HFFc6 (cell line): ENCODE results near the gene NAGS. TPM values are rescaled to one million over a fixed set of nuclear protein-coding genes. Genes with fewer than 3 reads are reported as not detected.

Source experiments
- total RNA-seq, 6 experiments: library from RNA; stranded (reverse); fragmentation: NEBNext Ultra II Directional; extraction: Animal tissue kit (Norgen Biotek cat#: 25700); gene quantifications; 2 replicates in 1 of 6; 3 replicates in 5 of 6; pipeline ENCODE4 v1.2.3, GENCODE V29; 2021

The NAGS gene
- total RNA-seq, 6 experiments from 2014 or later, result 0.63 to 1.1 (median 0.91) TPM

Other genes starting within 250 kb of the NAGS start
- not detected for gene SOST, start 245.8 kb upstream of the NAGS start, total RNA-seq
- gene DUSP3, start 225.6 kb upstream of the NAGS start, total RNA-seq, result 10 to 100 TPM; 34.3 to 47.2 (median 38.3) TPM
- gene CFAP97D1, start 224.2 kb upstream of the NAGS start, total RNA-seq, result not detected
- 1 to 10 TPM; 5.5 to 6.9 (median 5.9) TPM for gene MPP3, start 171.5 kb upstream of the NAGS start, total RNA-seq
- not detected for gene CD300LG, start 157.4 kb upstream of the NAGS start, total RNA-seq
- gene MPP2, start 97.1 kb upstream of the NAGS start, total RNA-seq, result 1 to 10 TPM in 3 of 6 experiments, under 1 TPM in 3; 0.62 to 1.3 (median 1.0) TPM
- gene PPY, start 62.1 kb upstream of the NAGS start, total RNA-seq, result not detected
- under 1 TPM in 1 of 6 experiments, not detected in 5; 0.43 TPM for gene PYY, start 50.7 kb upstream of the NAGS start, total RNA-seq
- 10 to 100 TPM; 27.8 to 32.7 (median 29.2) TPM for gene TMEM101, start 10.3 kb downstream of the NAGS start, total RNA-seq
- 100 to 1,000 TPM in 1 of 6 experiments, 10 to 100 TPM in 5; 86.6 to 101 (median 94.5) TPM for gene LSM12, start 62.0 kb downstream of the NAGS start, total RNA-seq
- gene G6PC3, start 66.1 kb downstream of the NAGS start, total RNA-seq, result 100 to 1,000 TPM in 5 of 6 experiments, 10 to 100 TPM in 1; 96.6 to 123 (median 113) TPM
- gene HDAC5, start 119.0 kb downstream of the NAGS start, total RNA-seq, result 10 to 100 TPM; 63.4 to 87.4 (median 78.7) TPM
- 1 to 10 TPM; 4.0 to 7.6 (median 6.7) TPM for gene HROB, start 137.3 kb downstream of the NAGS start, total RNA-seq
- under 1 TPM in 3 of 6 experiments, not detected in 3; 0.18 to 0.48 (median 0.29) TPM for gene ASB16, start 166.1 kb downstream of the NAGS start, total RNA-seq
- gene TMUB2, start 182.3 kb downstream of the NAGS start, total RNA-seq, result 10 to 100 TPM; 29.8 to 37.7 (median 34.0) TPM
- gene ATXN7L3, start 195.3 kb downstream of the NAGS start, total RNA-seq, result 10 to 100 TPM; 61.1 to 72.2 (median 68.4) TPM
- gene UBTF, start 215.1 kb downstream of the NAGS start, total RNA-seq, result 10 to 100 TPM; 58.6 to 69.1 (median 65.6) TPM